HCT116 (cell line): ENCODE data around the gene IL10RB. TPM values are rescaled to one million over a fixed set of nuclear protein-coding genes. Genes with fewer than 3 reads are reported as not detected.

Source experiments
- ATAC-seq: fragments of 200-7000 bp; cut with Tn5 transposase; 2 replicates; pipeline ENCODE4 v1.9.1; 2020; ENCODE audit warnings: mild to moderate bottlenecking, moderate library complexity
- BruUV-seq: library from RNA; stranded (reverse); fragments of 400-500 nt; replicated peaks from 2 replicates; lab custom pipeline; 2021; lab: Mats Ljungman, UMichigan
- CTCF ChIA-PET: fragments of 300-600 bp; sonication (Branson Sonifier 250); formaldehyde crosslinking; loops from one replicate; lab custom pipeline; 2021; ENCODE audit warnings: antibody characterized with exemption; lab: Charles Lee
- POLR2A ChIA-PET: fragments of 300-600, 350-600 bp; sonication (Branson Sonifier 250); formaldehyde crosslinking; loops from one replicate; lab custom pipeline; 2021; ENCODE audit warnings: antibody characterized with exemption; lab: Charles Lee
- RAD21 ChIA-PET, 2 experiments: fragments of 300-600 bp; sonication (Branson Sonifier 250); formaldehyde crosslinking; loops; one replicate each; lab custom pipeline; 2023; ENCODE audit warnings: low total read pairs in 2 of 2; ENCODE audit not compliant: uncharacterized antibody in 2 of 2, unreplicated experiment in 2 of 2, low non-redundant PET in 1 of 2; lab: Charles Lee
- DNase-seq: peaks from one replicate; pipeline ENCODE4 v3.0.0-alpha.2; 2010; ENCODE audit warnings: low read depth, low spot score
- H2AFZ ChIP-seq: fragments of 200-600 bp; shearing (Covaris generic), sonication (generic); 2 replicates; pipeline ENCODE4 v1.6.1; 2017; ENCODE audit warnings: low read depth, mixed run types, mixed read lengths, antibody characterized with exemption, low read length; ENCODE audit not compliant: poor library complexity, severe bottlenecking
- H3K27ac ChIP-seq: 2 replicates; pipeline ENCODE4 v1.5.1; 2012; ENCODE audit warnings: low read depth, low read length
- H3K27me3 ChIP-seq: fragments of 200-600 bp; sonication (generic); 2 replicates; pipeline ENCODE4 v1.6.1; 2016; ENCODE audit warnings: mixed run types, low read length, mixed read lengths; ENCODE audit not compliant: insufficient read depth
- H3K36me3 ChIP-seq, 2 experiments: fragments of 200-500 bp in 1 of 2; fragments of 200-600 bp in 1 of 2; sonication (Bioruptor generic) in 1 of 2; sonication (generic) in 1 of 2; 2 replicates each; pipeline versions ENCODE4 v1.5.1 to v1.6.1; 2014 to 2016; ENCODE audit warnings: low read length in 2 of 2, inconsistent platforms in 1 of 2, mixed read lengths in 1 of 2, mixed run types in 1 of 2; ENCODE audit not compliant: insufficient read depth in 2 of 2, control insufficient read depth in 1 of 2
- H3K4me1 ChIP-seq, 2 experiments: fragments of 200-600 bp in 1 of 2; sonication (generic) in 1 of 2; 2 replicates each; pipeline versions ENCODE4 v1.5.1 to v1.6.1; 2012 to 2017; ENCODE audit warnings: low read length in 2 of 2, inconsistent platforms in 1 of 2, mild to moderate bottlenecking in 1 of 2, mixed read lengths in 1 of 2, mixed run types in 1 of 2, moderate library complexity in 1 of 2; ENCODE audit not compliant: insufficient read depth in 2 of 2, control insufficient read depth in 1 of 2
- H3K4me2 ChIP-seq: fragments of 200-600 bp; sonication (generic); 2 replicates; pipeline ENCODE4 v1.6.1; 2017; ENCODE audit warnings: mixed run types, low read length, mixed read lengths
- H3K4me3 ChIP-seq, 2 experiments: fragments of 200-600 bp in 1 of 2; sonication (generic) in 1 of 2; replicated peaks in 1 of 2; 2 replicates each; pipeline ENCODE4 v1.5.1; 2011 to 2016; ENCODE audit warnings: low read length in 2 of 2, control low read depth in 1 of 2, low read depth in 1 of 2, mild to moderate bottlenecking in 1 of 2, mixed read lengths in 1 of 2, mixed run types in 1 of 2
- H3K79me2 ChIP-seq: fragments of 200-600 bp; sonication (generic); 2 replicates; pipeline ENCODE4 v1.6.1; 2017; ENCODE audit warnings: mild to moderate bottlenecking, mixed run types, low read length, moderate library complexity, mixed read lengths; ENCODE audit not compliant: insufficient read depth
- H3K9ac ChIP-seq: fragments of 200-600 bp; sonication (generic); 2 replicates; pipeline ENCODE4 v1.6.1; 2016; ENCODE audit warnings: low read length, mixed read lengths
- H3K9me2 ChIP-seq: fragments of 200-600 bp; sonication (generic), shearing (Covaris generic); 2 replicates; pipeline ENCODE4 v1.6.1; 2017; ENCODE audit warnings: mixed run types, mild to moderate bottlenecking, moderate library complexity; ENCODE audit not compliant: insufficient read depth
- H3K9me3 ChIP-seq, 2 experiments: fragments of 200-500 bp in 1 of 2; fragments of 200-600 bp in 1 of 2; sonication (Bioruptor generic) in 1 of 2; sonication (generic) in 1 of 2; 2 replicates each; pipeline ENCODE4 v1.6.1; 2014 to 2017; ENCODE audit warnings: low read length in 2 of 2, mixed read lengths in 2 of 2, inconsistent platforms in 1 of 2, low read depth in 1 of 2, mild to moderate bottlenecking in 1 of 2, mixed run types in 1 of 2, moderate library complexity in 1 of 2; ENCODE audit not compliant: control insufficient read depth in 1 of 2, insufficient read depth in 1 of 2
- H4K20me1 ChIP-seq: fragments of 200-600 bp; sonication (generic), shearing (Covaris generic); 2 replicates; pipeline ENCODE4 v1.6.1; 2017; ENCODE audit warnings: mixed run types, mild to moderate bottlenecking, moderate library complexity; ENCODE audit not compliant: insufficient read depth
- ATF3 ChIP-seq: IDR thresholded peaks from 2 replicates; pipeline ENCODE4 v1.6.1; 2012
- EGR1 ChIP-seq: IDR thresholded peaks from 2 replicates; pipeline ENCODE4 v1.6.1; 2012; ENCODE audit warnings: low read depth
- EZH2phosphoT487 ChIP-seq: fragments of 200-600 bp; IDR thresholded peaks from 2 replicates; pipeline ENCODE4 v1.6.1; 2018; ENCODE audit warnings: antibody characterized with exemption, borderline replicate concordance
- FOSL1 ChIP-seq: IDR thresholded peaks from 2 replicates; pipeline ENCODE4 v1.6.1; 2012; ENCODE audit warnings: low read depth
- RAD21 ChIP-seq: IDR thresholded peaks from 2 replicates; pipeline ENCODE4 v1.6.1; 2012; ENCODE audit warnings: low read depth, mild to moderate bottlenecking
- REST ChIP-seq: IDR thresholded peaks from 2 replicates; pipeline ENCODE4 v1.6.1; 2012; ENCODE audit warnings: low read depth
- SIN3A ChIP-seq: IDR thresholded peaks from 2 replicates; pipeline ENCODE4 v1.6.1; 2012; ENCODE audit warnings: low read depth
- SP1 ChIP-seq: IDR thresholded peaks from 2 replicates; pipeline ENCODE4 v1.6.1; 2012; ENCODE audit warnings: low read depth
- SRF ChIP-seq: IDR thresholded peaks from 2 replicates; pipeline ENCODE4 v1.6.1; 2012; ENCODE audit warnings: low read depth
- TCF7L2 ChIP-seq: IDR thresholded peaks from 2 replicates; pipeline ENCODE4 v1.7.0; 2011; ENCODE audit warnings: borderline replicate concordance, inconsistent platforms; ENCODE audit not compliant: insufficient read depth, insufficient read length; ENCODE audit errors: extremely low read depth
- ZBTB33 ChIP-seq: IDR thresholded peaks from 2 replicates; pipeline ENCODE4 v1.6.1; 2011; ENCODE audit warnings: mild to moderate bottlenecking, low read length, moderate library complexity; ENCODE audit not compliant: insufficient replicate concordance; ENCODE audit errors: extremely low read depth
- ZNF274 ChIP-seq: fragments of 200-500 bp; sonication (Bioruptor generic); IDR thresholded peaks from 2 replicates; pipeline ENCODE4 v1.6.1; 2014; ENCODE audit warnings: mild to moderate bottlenecking, low read depth, low read length, inconsistent platforms
- intact Hi-C: fragments of 100-400 bp; cut with micrococcal nuclease; formaldehyde crosslinking; loops from 2 replicates; pipeline ENCODE4 v1.10.0; 2022
- total RNA-seq: library from RNA; stranded (reverse); gene quantifications from one replicate; pipeline ENCODE4 v1.2.1, GENCODE V29; 2021; ENCODE audit not compliant: unreplicated experiment

Gene IL10RB
- total RNA-seq, 1 experiment from 2014 or later: 13.7 TPM

GRCh38 chr21:33244779-33245105, 21.4 kb upstream of the IL10RB start (continued):
- no peak for TF ChIP-seq ATF3

- Histone ChIP-seq H3K4me2 (no peak overlapping the region), H3K27me3 (no peaks in the 10 kb centered on the region), H3K4me1 (no peaks in the 10 kb centered on the region), H3K9me3 (no peaks in the 10 kb centered on the region), H3K27ac (no peak overlapping the region), H3K79me2 (no peaks in the 10 kb centered on the region), H3K36me3 (peaks cover 20 to 32% of the 10 kb centered on the region in 2 experiments; a peak in 3 of 4 replicates), H2AFZ (no peak overlapping the region), H3K9me2 (no peaks in the 10 kb centered on the region), H3K4me3 (no peak overlapping the region), H4K20me1 (no peaks in the 10 kb centered on the region), H3K9ac (no peak overlapping the region)
- no TSS peak for BruUV-seq
- no peak for ATAC-seq
- POLR2A ChIA-PET: no interaction called here
- DNase-seq: no peak
- no peak for TF ChIP-seq ZBTB33
- TF ChIP-seq SRF: no peak
- no peak for TF ChIP-seq ATF3
- no peak for TF ChIP-seq TCF7L2
- no peak for TF ChIP-seq REST
- no peak for TF ChIP-seq SP1
- no peak for TF ChIP-seq EZH2phosphoT487
- no peak for TF ChIP-seq RAD21
- TF ChIP-seq SIN3A: no peak
- TF ChIP-seq ZNF274: no peak
- no peak for TF ChIP-seq EGR1
- TF ChIP-seq FOSL1: no peak
- CTCF ChIA-PET: no interaction called here
- RAD21 ChIA-PET: no interaction called here
- intact Hi-C loops: no loop called here
Observed at GRCh38 chr21:33245289-33245918, 20.8 kb upstream of the IL10RB start.
